ENCODE results near the gene NFIB.

The NFIB gene

GRCh38 chr9:14348123-14348372 lies 34.1 kb upstream of the NFIB start:
- DNase-seq (ENCODE audit: low spot score in 2 of 2) = no peak
- Mint-ChIP-seq H3K27ac (no peak overlapping the region), H3K9me3 (no peaks in the 10 kb centered on the region), H3K4me3 (peak overlapping the region; percentile 34), H3K4me1 (peaks cover 39% of the 10 kb centered on the region), H3K36me3 (peaks cover 5% of the 10 kb centered on the region)
- no peak for ATAC-seq

DNA sequence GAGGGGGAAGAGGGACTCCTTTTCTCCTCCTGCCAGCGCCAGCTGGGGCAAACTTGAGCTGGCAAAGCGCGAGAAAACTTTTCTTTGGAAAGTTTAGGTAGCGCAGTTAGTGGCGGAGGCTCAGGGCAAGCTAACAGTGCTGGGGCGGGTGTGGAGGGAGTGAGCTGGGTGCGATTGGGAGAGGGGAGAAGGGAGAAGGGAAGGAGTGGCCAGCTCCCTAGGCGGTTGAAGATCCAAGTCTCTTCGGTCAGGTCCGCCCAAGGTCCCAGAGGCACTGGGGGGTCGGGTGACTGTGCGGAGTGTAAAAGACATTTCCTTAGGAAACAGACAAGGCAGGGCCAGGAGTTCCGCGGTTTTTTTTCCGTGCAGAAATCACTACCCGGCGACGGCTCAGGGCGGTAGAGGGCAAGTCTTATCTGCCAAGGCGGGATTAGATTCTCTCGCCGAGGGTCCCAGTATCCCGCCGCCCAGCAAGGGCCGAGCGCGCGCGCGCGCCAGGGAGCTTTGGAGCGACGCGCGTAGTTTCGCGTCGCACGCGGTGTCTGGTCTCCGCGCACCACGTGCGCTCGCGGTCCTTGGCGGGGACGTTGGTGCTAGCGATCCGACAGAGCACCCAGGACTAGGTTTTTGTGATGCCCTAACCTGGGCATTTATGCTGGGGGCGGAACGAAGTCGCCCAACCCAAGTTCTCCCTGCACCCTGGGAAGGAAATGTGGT lies 33.6 kb upstream of the NFIB start:
- DNase-seq (ENCODE audit: low spot score in 2 of 2) (no peak), ATAC-seq (no peak)
- Mint-ChIP-seq H3K9me3 (no peaks in the 10 kb centered on the region), H3K36me3 (peaks cover 5% of the 10 kb centered on the region), H3K4me1 (peaks cover 34% of the 10 kb centered on the region), H3K4me3 (peak overlapping the region; percentile 34), H3K27ac (no peak overlapping the region)

DNA sequence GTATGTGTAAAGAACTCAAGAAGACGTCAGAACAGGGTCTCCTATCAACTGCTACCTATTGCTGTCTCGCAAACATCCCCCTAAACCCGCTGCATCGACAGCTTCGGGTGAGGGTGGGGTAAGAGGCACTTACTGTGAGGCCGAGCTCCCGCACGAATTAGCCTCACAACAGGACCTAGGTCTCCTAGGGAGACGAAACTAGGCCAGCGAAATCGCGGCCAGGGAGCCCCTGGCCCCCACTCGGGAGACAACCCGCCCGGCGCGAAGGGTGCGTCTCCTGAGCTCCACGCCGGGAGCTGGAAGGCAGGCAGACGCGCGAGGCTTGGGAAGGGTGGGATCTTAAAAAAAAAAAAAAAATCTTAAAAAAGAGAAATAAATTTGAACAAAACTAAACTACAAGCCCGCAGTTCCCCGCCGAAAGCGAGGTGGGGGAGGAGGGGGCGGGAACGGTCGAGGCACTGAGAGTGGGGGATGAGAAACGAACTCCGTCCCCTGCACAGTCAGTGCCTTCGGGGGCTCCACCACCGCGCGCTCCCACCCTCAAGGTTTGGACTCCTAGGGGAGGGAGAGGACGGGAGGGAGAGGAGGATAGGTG lies 33.0 kb upstream of the NFIB start:
- no peaks in the 10 kb centered on the region for H3K9me3 Mint-ChIP-seq
- peaks cover 5% of the 10 kb centered on the region for H3K36me3 Mint-ChIP-seq
- DNase-seq (ENCODE audit: low spot score in 2 of 2) = no peak
- ATAC-seq = no peak
- H3K4me3 Mint-ChIP-seq = no peak overlapping the region
- H3K4me1 Mint-ChIP-seq = peaks cover 34% of the 10 kb centered on the region
- H3K27ac Mint-ChIP-seq = no peak overlapping the region

- ATAC-seq = no peak
- peak overlapping the region; percentile 20 for H3K4me3 Mint-ChIP-seq
- no peaks in the 10 kb centered on the region for H3K9me3 Mint-ChIP-seq
- DNase-seq (ENCODE audit: low spot score in 2 of 2) = no peak
- H3K27ac Mint-ChIP-seq = no peak overlapping the region
- H3K36me3 Mint-ChIP-seq = peaks cover 5% of the 10 kb centered on the region
- peaks cover 30% of the 10 kb centered on the region for H3K4me1 Mint-ChIP-seq
These were observed 32.4 kb upstream of the NFIB start for GRCh38 chr9:14346231-14346791.

- Mint-ChIP-seq H3K36me3 (peaks cover 5% of the 10 kb centered on the region), H3K27ac (no peak overlapping the region), H3K9me3 (no peaks in the 10 kb centered on the region), H3K4me1 (peaks cover 27% of the 10 kb centered on the region), H3K4me3 (peak overlapping the region; percentile 20)
- DNase-seq (ENCODE audit: low spot score in 2 of 2) (no peak), ATAC-seq (no peak)
These were observed 31.7 kb upstream of the NFIB start for GRCh38 chr9:14345354-14346230.

GRCh38 chr9:14344941-14345353 lies 31.0 kb upstream of the NFIB start:
- Mint-ChIP-seq H3K4me3 (no peak overlapping the region), H3K27ac (no peak overlapping the region), H3K9me3 (no peaks in the 10 kb centered on the region), H3K4me1 (peaks cover 26% of the 10 kb centered on the region), H3K36me3 (peaks cover 5% of the 10 kb centered on the region)
- ATAC-seq (no peak), DNase-seq (ENCODE audit: low spot score in 2 of 2) (no peak)

DNA sequence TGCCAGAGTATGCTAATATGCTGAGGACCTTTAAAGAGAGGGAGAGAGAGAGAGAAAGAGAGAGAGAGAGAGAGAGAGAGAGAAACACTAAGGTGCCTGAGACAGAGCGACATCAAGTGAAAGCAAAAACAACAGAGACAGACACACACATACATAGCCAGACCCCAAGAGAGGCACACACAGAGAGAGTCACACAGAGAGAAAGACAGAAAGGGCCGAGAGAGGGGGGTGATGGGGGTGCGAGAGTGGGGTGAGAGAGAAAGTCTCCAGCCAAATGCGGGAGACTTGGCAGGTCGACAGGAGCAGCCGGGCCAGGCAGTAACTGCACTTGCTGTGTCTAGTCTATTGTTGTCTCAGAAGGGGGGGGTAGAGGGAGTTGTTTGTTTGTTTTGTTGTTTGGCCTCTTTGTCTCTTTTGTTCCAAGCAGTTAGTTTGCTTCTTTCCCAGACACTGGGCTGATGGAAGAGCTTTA lies 30.1 kb upstream of the NFIB start:
- peaks cover 17% of the 10 kb centered on the region for H3K4me1 Mint-ChIP-seq
- H3K4me3 Mint-ChIP-seq = no peak overlapping the region
- no peaks in the 10 kb centered on the region for H3K9me3 Mint-ChIP-seq
- H3K36me3 Mint-ChIP-seq = peaks cover 5% of the 10 kb centered on the region
- H3K27ac Mint-ChIP-seq = no peak overlapping the region
- no peak for DNase-seq (ENCODE audit: low spot score in 2 of 2)
- ATAC-seq = no peak

- no peak for DNase-seq (ENCODE audit: low spot score in 2 of 2)
- no peaks in the 10 kb centered on the region for H3K9me3 Mint-ChIP-seq
- H3K4me3 Mint-ChIP-seq = no peak overlapping the region
- H3K4me1 Mint-ChIP-seq = peaks cover 11% of the 10 kb centered on the region
- H3K27ac Mint-ChIP-seq = no peak overlapping the region
- no peak for ATAC-seq
- peaks cover 5% of the 10 kb centered on the region for H3K36me3 Mint-ChIP-seq
These were observed 29.5 kb upstream of the NFIB start for GRCh38 chr9:14343261-14344031.

DNA sequence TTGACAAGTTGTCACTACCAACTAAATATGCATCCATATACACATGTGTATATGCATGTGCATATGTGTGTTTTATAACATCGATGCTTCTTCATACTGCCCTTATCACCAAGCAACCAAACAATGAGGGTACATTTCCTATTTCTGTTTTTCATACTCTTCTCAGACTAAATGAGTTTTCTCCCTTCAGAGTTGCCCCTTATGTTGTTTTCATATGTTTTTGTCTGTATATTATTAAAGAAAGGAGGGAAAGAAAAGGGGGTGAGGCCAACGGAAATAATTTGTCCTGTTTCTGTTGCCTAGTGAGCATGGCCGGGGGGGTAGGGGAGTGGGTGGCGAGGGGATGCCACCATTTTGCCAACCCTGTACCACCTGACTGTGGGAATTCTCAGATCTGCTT lies 28.8 kb upstream of the NFIB start:
- ATAC-seq (no peak), DNase-seq (ENCODE audit: low spot score in 2 of 2) (no peak)
- H3K4me3 Mint-ChIP-seq = no peak overlapping the region
- H3K9me3 Mint-ChIP-seq = no peaks in the 10 kb centered on the region
- peaks cover 5% of the 10 kb centered on the region for H3K36me3 Mint-ChIP-seq
- no peak overlapping the region for H3K27ac Mint-ChIP-seq
- H3K4me1 Mint-ChIP-seq = peaks cover 7% of the 10 kb centered on the region

DNA sequence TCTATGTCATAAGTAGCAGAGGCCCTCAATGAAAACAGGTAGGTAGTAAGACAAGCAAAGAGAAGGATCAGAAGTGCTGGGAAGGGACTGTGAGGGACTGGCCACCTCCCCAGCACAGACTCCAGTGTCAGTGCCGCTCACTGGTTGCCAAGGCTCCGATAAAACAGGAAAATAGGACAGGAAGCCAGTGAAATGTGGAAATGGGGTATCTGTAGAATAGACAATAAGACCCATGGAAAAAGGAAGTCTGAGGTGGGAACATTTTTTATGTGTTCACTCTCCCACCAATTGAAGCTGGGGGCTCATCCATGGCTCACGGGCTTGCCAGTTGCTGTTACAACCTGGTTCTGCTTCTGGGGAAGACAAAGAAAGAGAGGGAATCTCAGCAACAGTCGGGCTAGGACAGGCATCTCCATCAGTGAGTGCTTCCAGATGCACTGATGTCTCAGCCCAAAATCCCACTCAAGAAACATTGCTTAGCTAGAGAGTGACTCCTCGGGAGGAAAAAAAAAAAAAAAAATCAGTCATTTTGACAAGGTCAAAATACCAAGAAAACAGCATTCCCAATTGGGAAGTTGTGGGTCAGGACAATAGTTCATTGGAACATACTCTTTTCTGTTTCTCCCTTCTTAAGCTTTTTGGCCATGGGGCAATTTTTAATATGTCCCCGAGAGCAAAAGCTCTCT lies 27.6 kb upstream of the NFIB start:
- no peak overlapping the region for H3K27ac Mint-ChIP-seq
- no peaks in the 10 kb centered on the region for H3K9me3 Mint-ChIP-seq
- peaks cover 3% of the 10 kb centered on the region for H3K4me1 Mint-ChIP-seq
- no peak for ATAC-seq
- H3K4me3 Mint-ChIP-seq = no peak overlapping the region
- peaks cover 5% of the 10 kb centered on the region for H3K36me3 Mint-ChIP-seq
- no peak for DNase-seq (ENCODE audit: low spot score in 2 of 2)

GRCh38 chr9:14340994-14341393 lies 27.1 kb upstream of the NFIB start:
- Mint-ChIP-seq H3K4me1 (no peaks in the 10 kb centered on the region), H3K9me3 (no peaks in the 10 kb centered on the region), H3K36me3 (peaks cover 5% of the 10 kb centered on the region), H3K27ac (no peak overlapping the region), H3K4me3 (no peak overlapping the region)
- DNase-seq (ENCODE audit: low spot score in 2 of 2) (no peak), ATAC-seq (no peak)

- no peak overlapping the region for H3K27ac Mint-ChIP-seq
- no peaks in the 10 kb centered on the region for H3K9me3 Mint-ChIP-seq
- no peak overlapping the region for H3K4me3 Mint-ChIP-seq
- DNase-seq (ENCODE audit: low spot score in 2 of 2) = no peak
- H3K4me1 Mint-ChIP-seq = no peaks in the 10 kb centered on the region
- ATAC-seq = no peak
- peaks cover 1% of the 10 kb centered on the region for H3K36me3 Mint-ChIP-seq
These were observed 26.4 kb upstream of the NFIB start for GRCh38 chr9:14340219-14340873.

DNA sequence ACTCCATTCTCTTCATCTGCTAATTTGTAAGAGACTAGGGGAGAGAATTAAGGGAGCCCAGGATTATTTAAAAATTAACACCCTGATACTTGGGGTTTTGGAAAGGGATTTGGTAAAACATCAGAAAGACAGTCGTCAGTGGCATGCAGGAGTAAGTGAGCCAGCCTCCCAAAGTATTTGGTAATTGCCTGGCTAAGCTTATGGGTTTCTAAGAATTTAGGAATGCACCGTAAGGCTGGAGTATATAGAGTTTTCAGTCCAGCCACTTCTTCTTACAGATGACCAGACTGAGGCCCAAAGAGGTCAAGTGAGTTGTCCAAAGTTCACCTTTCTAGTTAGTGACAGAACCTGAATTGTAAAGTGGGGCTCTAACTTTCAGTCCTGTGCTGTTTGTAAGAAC lies 25.8 kb upstream of the NFIB start:
- Mint-ChIP-seq H3K27ac (no peak overlapping the region), H3K9me3 (no peaks in the 10 kb centered on the region), H3K4me3 (no peak overlapping the region), H3K4me1 (no peaks in the 10 kb centered on the region), H3K36me3 (no peaks in the 10 kb centered on the region)
- DNase-seq (ENCODE audit: low spot score in 2 of 2) = no peak
- no peak for ATAC-seq

DNA sequence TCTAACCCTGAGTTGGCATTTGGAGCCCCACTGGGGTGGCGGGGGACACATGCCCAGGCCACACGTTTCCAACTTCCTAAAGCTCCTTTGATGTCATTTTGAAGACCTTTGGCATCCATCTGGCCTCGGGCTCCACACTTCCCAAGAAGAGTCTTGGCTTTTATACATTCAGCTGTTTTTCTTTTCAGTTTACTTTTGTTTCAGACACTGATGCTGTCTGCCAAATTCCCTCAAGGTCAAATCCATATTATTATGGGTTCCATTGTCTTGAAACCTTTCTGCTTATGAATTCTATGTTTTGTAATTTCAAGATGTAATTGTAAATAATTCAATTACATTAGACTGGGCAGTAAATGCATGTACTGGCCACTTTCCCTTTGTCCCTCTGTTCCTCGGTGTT lies 23.7 kb upstream of the NFIB start:
- ATAC-seq = no peak
- no peak overlapping the region for H3K4me3 Mint-ChIP-seq
- no peak overlapping the region for H3K27ac Mint-ChIP-seq
- no peaks in the 10 kb centered on the region for H3K9me3 Mint-ChIP-seq
- H3K4me1 Mint-ChIP-seq = no peaks in the 10 kb centered on the region
- no peak for DNase-seq (ENCODE audit: low spot score in 2 of 2)
- no peaks in the 10 kb centered on the region for H3K36me3 Mint-ChIP-seq
